Loucy (cell line): ENCODE results near the gene TXNDC12.

Experiments
- H2AFZ ChIP-seq: fragments of 200-600 bp; sonication (generic); 2 replicates; pipeline ENCODE4 v1.6.0; 2016; ENCODE audit warnings: antibody characterized with exemption, mild to moderate bottlenecking, low read length, moderate library complexity
- H3F3A ChIP-seq: fragments of 200-600 bp; 2 replicates; pipeline ENCODE4 v1.6.0; 2016; ENCODE audit warnings: antibody characterized with exemption, low read depth, mild to moderate bottlenecking
- H3K27me3 ChIP-seq: fragments of 200-600 bp; sonication (generic); 2 replicates; pipeline ENCODE4 v1.6.1; 2014; ENCODE audit warnings: low read length, mild to moderate bottlenecking; ENCODE audit not compliant: insufficient read depth, poor library complexity, severe bottlenecking
- H3K36me3 ChIP-seq: fragments of 200-600 bp; sonication (generic); 2 replicates; pipeline ENCODE4 v1.6.1; 2016; ENCODE audit warnings: low read length; ENCODE audit not compliant: insufficient read depth
- H3K4me1 ChIP-seq: fragments of 200-600 bp; sonication (generic); 2 replicates; pipeline ENCODE4 v1.5.1; 2014; ENCODE audit warnings: low read length, mild to moderate bottlenecking; ENCODE audit not compliant: insufficient read depth, poor library complexity, severe bottlenecking
- H3K4me2 ChIP-seq: fragments of 200-600 bp; sonication (generic); 2 replicates; pipeline ENCODE4 v1.6.0; 2014; ENCODE audit warnings: antibody characterized with exemption, low read length, low read depth, mild to moderate bottlenecking; ENCODE audit not compliant: poor library complexity, severe bottlenecking
- H3K4me3 ChIP-seq: fragments of 200-600 bp; sonication (generic); 2 replicates; pipeline ENCODE4 v1.5.1; 2014; ENCODE audit warnings: low read length, mild to moderate bottlenecking, mixed read lengths; ENCODE audit not compliant: poor library complexity, severe bottlenecking
- H3K79me2 ChIP-seq: fragments of 200-600 bp; sonication (generic); 2 replicates; pipeline ENCODE4 v1.6.1; 2014; ENCODE audit warnings: low read length; ENCODE audit not compliant: insufficient read depth
- H3K9ac ChIP-seq: fragments of 200-600 bp; sonication (generic); 2 replicates; pipeline ENCODE4 v1.6.0; 2014; ENCODE audit warnings: mild to moderate bottlenecking, low read depth, low read length, moderate library complexity; ENCODE audit not compliant: poor library complexity, severe bottlenecking
- H3K9me2 ChIP-seq: fragments of 200-600 bp; sonication (generic); replicated peaks from 2 replicates; pipeline ENCODE4 v1.6.1; 2016; ENCODE audit warnings: low read depth, low read length, mixed read lengths
- H3K9me3 ChIP-seq: fragments of 200-600 bp; sonication (generic); 2 replicates; pipeline ENCODE4 v1.6.1; 2014; ENCODE audit warnings: mild to moderate bottlenecking, antibody characterized with exemption, low read length, low read depth; ENCODE audit not compliant: insufficient read depth
- H4K20me1 ChIP-seq: fragments of 200-600 bp; sonication (generic); 2 replicates; pipeline ENCODE4 v1.6.0; 2014; ENCODE audit warnings: antibody characterized with exemption, low read length, mild to moderate bottlenecking; ENCODE audit not compliant: insufficient read depth, poor library complexity, severe bottlenecking
- CTCF ChIP-seq: fragments of 200-600 bp; sonication (generic); conservative IDR thresholded peaks from 2 replicates; pipeline ENCODE4 v1.5.1; 2014; ENCODE audit warnings: mild to moderate bottlenecking, antibody characterized with exemption, low read length
- EZH2phosphoT487 ChIP-seq: fragments of 200-600 bp; IDR thresholded peaks from 2 replicates; pipeline ENCODE4 v1.6.1; 2018; ENCODE audit warnings: antibody characterized with exemption, mild to moderate bottlenecking, moderate library complexity, borderline replicate concordance

The TXNDC12 gene

DNA sequence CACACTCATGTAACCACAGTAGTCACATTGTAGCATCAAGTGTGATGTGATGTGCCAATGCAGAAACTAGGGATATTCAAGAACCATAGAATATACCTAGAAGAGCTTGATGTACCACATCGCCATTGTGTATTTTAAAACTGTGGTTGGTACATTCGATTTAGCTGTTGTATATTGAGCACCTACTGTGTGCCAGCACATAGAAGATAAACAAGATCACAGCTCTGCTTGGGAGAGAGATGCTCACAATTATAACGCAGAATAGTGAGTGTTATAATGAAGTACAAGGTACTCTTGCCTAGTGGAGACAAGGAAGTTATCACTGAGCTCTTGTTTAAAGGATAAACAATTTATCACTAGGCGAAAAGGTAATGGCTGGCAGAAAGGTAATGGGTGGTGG is 5.8 kb upstream of the TXNDC12 start:
- H3K9me3 ChIP-seq: no peaks in the 10 kb centered on the region
- no peak overlapping the region for H3K9ac ChIP-seq
- no peak overlapping the region for H3K4me3 ChIP-seq
- H3K4me1 ChIP-seq: peaks cover 42% of the 10 kb centered on the region
- peaks cover 42% of the 10 kb centered on the region; the same call in 1 of the 2 replicates for H3K36me3 ChIP-seq
- no peaks in the 10 kb centered on the region for H3K27me3 ChIP-seq
- TF ChIP-seq CTCF (no peak), EZH2phosphoT487 (no peak)
- peak overlapping the region; percentile 96 for H3K4me2 ChIP-seq
- no peaks in the 10 kb centered on the region for H3K9me2 ChIP-seq
- H2AFZ ChIP-seq: no peak overlapping the region
- no peaks in the 10 kb centered on the region for H3F3A ChIP-seq
- H4K20me1 ChIP-seq: peaks cover 68% of the 10 kb centered on the region
- H3K79me2 ChIP-seq: peaks cover 77% of the 10 kb centered on the region

- Histone ChIP-seq H3K27me3 (no peaks in the 10 kb centered on the region), H3K4me1 (peaks cover 42% of the 10 kb centered on the region), H3K9me2 (no peaks in the 10 kb centered on the region), H3K9me3 (no peaks in the 10 kb centered on the region), H2AFZ (no peak overlapping the region), H3K9ac (no peak overlapping the region), H4K20me1 (peaks cover 67% of the 10 kb centered on the region), H3K4me2 (peak overlapping the region; percentile 96), H3K36me3 (peaks cover 32% of the 10 kb centered on the region; the same call in 1 of the 2 replicates), H3F3A (no peaks in the 10 kb centered on the region), H3K4me3 (peak overlapping the region; percentile 86), H3K79me2 (peaks cover 87% of the 10 kb centered on the region)
- TF ChIP-seq CTCF (no peak), EZH2phosphoT487 (no peak)
Observed at GRCh38 chr1:52059888-52060287, 4.9 kb upstream of the TXNDC12 start.

- Histone ChIP-seq H3K27me3 (no peaks in the 10 kb centered on the region), H3K9me2 (no peaks in the 10 kb centered on the region), H3K9me3 (no peaks in the 10 kb centered on the region), H2AFZ (no peak overlapping the region), H3F3A (no peaks in the 10 kb centered on the region), H3K79me2 (peaks cover 87% of the 10 kb centered on the region), H3K4me2 (peak overlapping the region; percentile 96), H4K20me1 (peaks cover 65% of the 10 kb centered on the region), H3K9ac (no peak overlapping the region), H3K4me1 (peaks cover 42% of the 10 kb centered on the region), H3K4me3 (peak overlapping the region; percentile 86), H3K36me3 (peaks cover 27% of the 10 kb centered on the region; the same call in 1 of the 2 replicates)
- TF ChIP-seq CTCF: no peak
- no peak for TF ChIP-seq EZH2phosphoT487
Observed at GRCh38 chr1:52059321-52059720, 4.3 kb upstream of the TXNDC12 start.
